ENCODE data around the gene RUBCNL.

DNA sequence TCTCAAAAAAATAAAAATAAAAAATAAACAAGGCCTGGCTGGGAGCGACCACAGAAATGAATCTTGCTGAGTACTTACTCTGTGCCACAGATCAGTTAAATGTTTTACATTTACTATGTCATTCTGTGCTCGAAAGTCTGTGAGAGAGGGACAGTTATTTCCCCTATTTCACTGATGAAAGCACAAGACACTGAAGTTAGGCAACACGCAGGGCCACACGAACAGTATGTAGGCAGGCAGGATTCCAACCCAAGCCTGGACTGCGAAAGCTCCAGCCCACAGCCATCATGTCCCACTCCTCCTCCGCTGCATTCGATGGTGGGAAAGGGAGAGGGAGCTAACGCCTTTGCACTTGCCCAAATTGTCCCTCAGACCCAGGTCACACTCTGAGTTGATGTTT is 34.2 kb downstream of the RUBCNL start:
- TF ChIP-seq, protein P1, sequence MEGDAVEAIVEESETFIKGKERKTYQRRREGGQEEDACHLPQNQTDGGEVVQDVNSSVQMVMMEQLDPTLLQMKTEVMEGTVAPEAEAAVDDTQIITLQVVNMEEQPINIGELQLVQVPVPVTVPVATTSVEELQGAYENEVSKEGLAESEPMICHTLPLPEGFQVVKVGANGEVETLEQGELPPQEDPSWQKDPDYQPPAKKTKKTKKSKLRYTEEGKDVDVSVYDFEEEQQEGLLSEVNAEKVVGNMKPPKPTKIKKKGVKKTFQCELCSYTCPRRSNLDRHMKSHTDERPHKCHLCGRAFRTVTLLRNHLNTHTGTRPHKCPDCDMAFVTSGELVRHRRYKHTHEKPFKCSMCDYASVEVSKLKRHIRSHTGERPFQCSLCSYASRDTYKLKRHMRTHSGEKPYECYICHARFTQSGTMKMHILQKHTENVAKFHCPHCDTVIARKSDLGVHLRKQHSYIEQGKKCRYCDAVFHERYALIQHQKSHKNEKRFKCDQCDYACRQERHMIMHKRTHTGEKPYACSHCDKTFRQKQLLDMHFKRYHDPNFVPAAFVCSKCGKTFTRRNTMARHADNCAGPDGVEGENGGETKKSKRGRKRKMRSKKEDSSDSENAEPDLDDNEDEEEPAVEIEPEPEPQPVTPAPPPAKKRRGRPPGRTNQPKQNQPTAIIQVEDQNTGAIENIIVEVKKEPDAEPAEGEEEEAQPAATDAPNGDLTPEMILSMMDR (IDR thresholded peaks at IDR 0.05), result no peak
- no peak for TF ChIP-seq POLR2A (IDR thresholded peaks at IDR 0.05)

All from tibial nerve (tissue), 3 donors.